DND-41 (cell line): Measurements from ENCODE around the gene GLIS2.

Experiments used
- EZH2 ChIP-seq: IDR thresholded peaks from 3 replicates; pipeline ENCODE4 v1.6.1; 2012; ENCODE audit warnings: borderline replicate concordance, low read depth, mild to moderate bottlenecking, moderate library complexity, low read length, inconsistent platforms; ENCODE audit not compliant: severe bottlenecking
- TF ChIP-seq, protein P1 (sequence below): IDR thresholded peaks from 2 replicates; pipeline ENCODE4 v1.5.1; 2012; ENCODE audit warnings: borderline replicate concordance, low read length, moderate library complexity, mild to moderate bottlenecking; ENCODE audit not compliant: poor library complexity, severe bottlenecking; ENCODE audit errors: extremely low read depth

GRCh38 chr16:4373356-4373908 lies 57.6 kb downstream of the GLIS2 start:
- TF ChIP-seq, protein P1, sequence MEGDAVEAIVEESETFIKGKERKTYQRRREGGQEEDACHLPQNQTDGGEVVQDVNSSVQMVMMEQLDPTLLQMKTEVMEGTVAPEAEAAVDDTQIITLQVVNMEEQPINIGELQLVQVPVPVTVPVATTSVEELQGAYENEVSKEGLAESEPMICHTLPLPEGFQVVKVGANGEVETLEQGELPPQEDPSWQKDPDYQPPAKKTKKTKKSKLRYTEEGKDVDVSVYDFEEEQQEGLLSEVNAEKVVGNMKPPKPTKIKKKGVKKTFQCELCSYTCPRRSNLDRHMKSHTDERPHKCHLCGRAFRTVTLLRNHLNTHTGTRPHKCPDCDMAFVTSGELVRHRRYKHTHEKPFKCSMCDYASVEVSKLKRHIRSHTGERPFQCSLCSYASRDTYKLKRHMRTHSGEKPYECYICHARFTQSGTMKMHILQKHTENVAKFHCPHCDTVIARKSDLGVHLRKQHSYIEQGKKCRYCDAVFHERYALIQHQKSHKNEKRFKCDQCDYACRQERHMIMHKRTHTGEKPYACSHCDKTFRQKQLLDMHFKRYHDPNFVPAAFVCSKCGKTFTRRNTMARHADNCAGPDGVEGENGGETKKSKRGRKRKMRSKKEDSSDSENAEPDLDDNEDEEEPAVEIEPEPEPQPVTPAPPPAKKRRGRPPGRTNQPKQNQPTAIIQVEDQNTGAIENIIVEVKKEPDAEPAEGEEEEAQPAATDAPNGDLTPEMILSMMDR = no peak
- TF ChIP-seq EZH2 = no peak
